Measurements from ENCODE around the gene CTU2.

DNA sequence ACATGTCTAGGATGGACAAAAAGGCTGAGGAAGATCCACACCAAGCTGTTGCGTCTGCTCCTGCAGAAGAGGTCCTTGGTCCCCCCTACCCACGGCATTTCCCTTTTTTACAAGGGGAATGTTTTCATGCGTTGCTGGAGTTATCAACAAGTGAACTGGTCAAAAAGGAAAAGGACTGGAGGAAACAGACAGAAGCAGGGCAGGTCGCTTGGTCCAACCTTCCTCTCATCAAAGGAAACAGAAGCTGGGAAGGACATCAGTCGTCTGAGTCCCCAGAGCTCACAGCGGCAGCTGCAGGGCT, 52.6 kb downstream of the CTU2 start:
- TF ChIP-seq, protein P1, sequence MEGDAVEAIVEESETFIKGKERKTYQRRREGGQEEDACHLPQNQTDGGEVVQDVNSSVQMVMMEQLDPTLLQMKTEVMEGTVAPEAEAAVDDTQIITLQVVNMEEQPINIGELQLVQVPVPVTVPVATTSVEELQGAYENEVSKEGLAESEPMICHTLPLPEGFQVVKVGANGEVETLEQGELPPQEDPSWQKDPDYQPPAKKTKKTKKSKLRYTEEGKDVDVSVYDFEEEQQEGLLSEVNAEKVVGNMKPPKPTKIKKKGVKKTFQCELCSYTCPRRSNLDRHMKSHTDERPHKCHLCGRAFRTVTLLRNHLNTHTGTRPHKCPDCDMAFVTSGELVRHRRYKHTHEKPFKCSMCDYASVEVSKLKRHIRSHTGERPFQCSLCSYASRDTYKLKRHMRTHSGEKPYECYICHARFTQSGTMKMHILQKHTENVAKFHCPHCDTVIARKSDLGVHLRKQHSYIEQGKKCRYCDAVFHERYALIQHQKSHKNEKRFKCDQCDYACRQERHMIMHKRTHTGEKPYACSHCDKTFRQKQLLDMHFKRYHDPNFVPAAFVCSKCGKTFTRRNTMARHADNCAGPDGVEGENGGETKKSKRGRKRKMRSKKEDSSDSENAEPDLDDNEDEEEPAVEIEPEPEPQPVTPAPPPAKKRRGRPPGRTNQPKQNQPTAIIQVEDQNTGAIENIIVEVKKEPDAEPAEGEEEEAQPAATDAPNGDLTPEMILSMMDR (IDR thresholded peaks at IDR 0.05), result no peak
- no peak for TF ChIP-seq POLR2A (IDR thresholded peaks at IDR 0.05)
